BLaER1 (cell line): ENCODE data around the gene TOGARAM1.

Experiments
- H3K27ac ChIP-seq: shearing (Covaris generic); formaldehyde crosslinking; 2 replicates; pipeline ENCODE4 v1.8.1; 2022
- H3K27me3 ChIP-seq: shearing (Covaris generic); formaldehyde crosslinking; 2 replicates; pipeline ENCODE4 v1.8.1; 2022
- H3K36me3 ChIP-seq: shearing (Covaris generic); formaldehyde crosslinking; 2 replicates; pipeline ENCODE4 v1.8.1; 2022
- H3K4me1 ChIP-seq: shearing (Covaris generic); formaldehyde crosslinking; 2 replicates; pipeline ENCODE4 v1.8.1; 2022
- H3K4me2 ChIP-seq: shearing (Covaris generic); formaldehyde crosslinking; 2 replicates; pipeline ENCODE4 v1.8.1; 2022
- H3K4me3 ChIP-seq: shearing (Covaris generic); formaldehyde crosslinking; 2 replicates; pipeline ENCODE4 v1.8.1; 2022
- H3K9ac ChIP-seq: shearing (Covaris generic); formaldehyde crosslinking; 2 replicates; pipeline ENCODE4 v1.8.1; 2022
- H3K9me3 ChIP-seq: shearing (Covaris generic); formaldehyde crosslinking; 2 replicates; pipeline ENCODE4 v1.8.1; 2022
- H4K20me1 ChIP-seq: shearing (Covaris generic); formaldehyde crosslinking; 2 replicates; pipeline ENCODE4 v1.8.1; 2022
- Cebpa-rat ChIP-seq: shearing (Covaris generic); IDR thresholded peaks from 2 replicates; pipeline ENCODE4 v1.8.1; 2022

Gene TOGARAM1, protein sequence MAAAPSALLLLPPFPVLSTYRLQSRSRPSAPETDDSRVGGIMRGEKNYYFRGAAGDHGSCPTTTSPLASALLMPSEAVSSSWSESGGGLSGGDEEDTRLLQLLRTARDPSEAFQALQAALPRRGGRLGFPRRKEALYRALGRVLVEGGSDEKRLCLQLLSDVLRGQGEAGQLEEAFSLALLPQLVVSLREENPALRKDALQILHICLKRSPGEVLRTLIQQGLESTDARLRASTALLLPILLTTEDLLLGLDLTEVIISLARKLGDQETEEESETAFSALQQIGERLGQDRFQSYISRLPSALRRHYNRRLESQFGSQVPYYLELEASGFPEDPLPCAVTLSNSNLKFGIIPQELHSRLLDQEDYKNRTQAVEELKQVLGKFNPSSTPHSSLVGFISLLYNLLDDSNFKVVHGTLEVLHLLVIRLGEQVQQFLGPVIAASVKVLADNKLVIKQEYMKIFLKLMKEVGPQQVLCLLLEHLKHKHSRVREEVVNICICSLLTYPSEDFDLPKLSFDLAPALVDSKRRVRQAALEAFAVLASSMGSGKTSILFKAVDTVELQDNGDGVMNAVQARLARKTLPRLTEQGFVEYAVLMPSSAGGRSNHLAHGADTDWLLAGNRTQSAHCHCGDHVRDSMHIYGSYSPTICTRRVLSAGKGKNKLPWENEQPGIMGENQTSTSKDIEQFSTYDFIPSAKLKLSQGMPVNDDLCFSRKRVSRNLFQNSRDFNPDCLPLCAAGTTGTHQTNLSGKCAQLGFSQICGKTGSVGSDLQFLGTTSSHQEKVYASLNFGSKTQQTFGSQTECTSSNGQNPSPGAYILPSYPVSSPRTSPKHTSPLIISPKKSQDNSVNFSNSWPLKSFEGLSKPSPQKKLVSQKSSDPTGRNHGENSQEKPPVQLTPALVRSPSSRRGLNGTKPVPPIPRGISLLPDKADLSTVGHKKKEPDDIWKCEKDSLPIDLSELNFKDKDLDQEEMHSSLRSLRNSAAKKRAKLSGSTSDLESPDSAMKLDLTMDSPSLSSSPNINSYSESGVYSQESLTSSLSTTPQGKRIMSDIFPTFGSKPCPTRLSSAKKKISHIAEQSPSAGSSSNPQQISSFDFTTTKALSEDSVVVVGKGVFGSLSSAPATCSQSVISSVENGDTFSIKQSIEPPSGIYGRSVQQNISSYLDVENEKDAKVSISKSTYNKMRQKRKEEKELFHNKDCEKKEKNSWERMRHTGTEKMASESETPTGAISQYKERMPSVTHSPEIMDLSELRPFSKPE (N-terminal part only)

GRCh38 chr14:44961554-44962333 lies at the start of gene TOGARAM1, which contains the start of gene KLHL28:
TOGARAM1 (plus strand) TSS chr14:44962190; CDS start chr14:44962422, 232 bp downstream.
KLHL28 (minus strand) TSS chr14:44961947; CDS start chr14:44945928, 16,019 bp downstream.
- Histone ChIP-seq H3K4me2 (peak within 1 kb of the TSS; percentile 92), H3K4me1 (peaks cover 49% of the 10 kb centered on the region), H4K20me1 (peaks cover 24% of the 10 kb centered on the region), H3K27ac (peak within 1 kb of the TSS; percentile 77), H3K27me3 (no peaks in the 10 kb centered on the region), H3K9me3 (peaks cover 43% of the 10 kb centered on the region), H3K36me3 (peaks cover 13% of the 10 kb centered on the region), H3K9ac (peak within 1 kb of the TSS; percentile 84), H3K4me3 (peak within 1 kb of the TSS; percentile 77)
- no peak for TF ChIP-seq Cebpa-rat

DNA sequence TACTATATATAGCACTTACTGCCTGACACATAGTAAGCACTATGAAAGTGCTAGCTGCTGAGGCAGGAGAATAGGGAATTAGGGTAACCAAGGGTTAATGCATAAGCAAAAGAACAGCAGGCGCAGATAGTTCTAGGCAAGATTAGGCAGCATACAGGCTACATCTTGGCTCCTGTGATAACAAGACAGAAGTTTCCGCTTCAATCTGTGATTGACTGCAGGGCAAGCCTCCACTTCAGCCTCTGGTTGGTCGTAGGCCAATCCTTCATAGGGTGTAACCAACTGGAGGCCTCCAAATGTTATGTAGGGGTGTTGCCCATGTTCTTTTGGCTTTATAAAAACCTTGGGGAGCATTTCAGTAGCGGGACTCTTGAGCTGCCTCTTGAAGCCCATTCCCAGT lies 47.1 kb upstream of the TOGARAM1 start:
- Histone ChIP-seq H3K9ac (no peak overlapping the region), H3K4me3 (no peak overlapping the region), H3K9me3 (peaks cover 15% of the 10 kb centered on the region), H3K27me3 (no peaks in the 10 kb centered on the region), H3K4me1 (no peaks in the 10 kb centered on the region), H3K4me2 (no peak overlapping the region), H3K27ac (no peak overlapping the region), H4K20me1 (no peaks in the 10 kb centered on the region), H3K36me3 (no peaks in the 10 kb centered on the region)
- TF ChIP-seq Cebpa-rat: no peak

GRCh38 chr14:44928793-44929192 lies 33.2 kb upstream of the TOGARAM1 start:
- no peak for TF ChIP-seq Cebpa-rat
- Histone ChIP-seq H3K9me3 (no peaks in the 10 kb centered on the region), H3K4me3 (no peak overlapping the region), H3K27ac (no peak overlapping the region), H3K9ac (no peak overlapping the region), H3K36me3 (peaks cover 25% of the 10 kb centered on the region; the same call in 1 of the 2 replicates), H4K20me1 (no peaks in the 10 kb centered on the region), H3K27me3 (no peaks in the 10 kb centered on the region), H3K4me2 (no peak overlapping the region), H3K4me1 (no peaks in the 10 kb centered on the region)

DNA sequence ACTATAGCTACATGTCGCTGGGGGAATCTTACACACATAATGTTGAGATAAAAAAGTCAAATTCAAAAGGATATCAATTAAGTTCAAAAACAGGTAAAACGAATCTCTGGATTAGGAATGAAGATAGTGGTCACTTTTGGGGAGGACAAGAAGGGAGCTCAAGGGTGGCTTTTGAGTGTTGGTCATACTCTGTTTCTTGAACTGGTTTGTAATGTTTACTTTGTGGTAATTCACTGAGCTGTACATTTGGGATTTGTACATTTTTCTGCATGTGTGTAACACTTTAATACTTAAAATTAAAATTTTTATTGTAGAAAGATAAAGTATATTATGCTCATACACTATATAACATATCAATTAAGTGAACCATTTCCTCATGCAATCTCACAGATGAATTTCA lies 26.8 kb upstream of the TOGARAM1 start:
- TF ChIP-seq Cebpa-rat: no peak

GRCh38 chr14:44937547-44937946 lies 24.4 kb upstream of the TOGARAM1 start:
- H3K36me3 ChIP-seq: peaks cover 71% of the 10 kb centered on the region
- H3K4me2 ChIP-seq: no peak overlapping the region
- H3K9ac ChIP-seq: no peak overlapping the region
- no peak overlapping the region for H3K27ac ChIP-seq
- no peaks in the 10 kb centered on the region for H3K27me3 ChIP-seq
- TF ChIP-seq Cebpa-rat: no peak
- no peaks in the 10 kb centered on the region for H3K4me1 ChIP-seq
- H3K4me3 ChIP-seq: no peak overlapping the region
- no peaks in the 10 kb centered on the region for H4K20me1 ChIP-seq
- peaks cover 29% of the 10 kb centered on the region for H3K9me3 ChIP-seq

More for the DNA sequence above, 26.8 kb upstream of the TOGARAM1 start:
- Histone ChIP-seq H3K9me3 (peaks cover 24% of the 10 kb centered on the region), H3K4me1 (no peaks in the 10 kb centered on the region), H3K27me3 (no peaks in the 10 kb centered on the region), H3K9ac (no peak overlapping the region), H3K4me2 (no peak overlapping the region), H3K27ac (no peak overlapping the region), H3K4me3 (no peak overlapping the region), H3K36me3 (peaks cover 62% of the 10 kb centered on the region), H4K20me1 (no peaks in the 10 kb centered on the region)

GRCh38 chr14:44940211-44940610 lies 21.8 kb upstream of the TOGARAM1 start:
- H3K27ac ChIP-seq: no peak overlapping the region
- no peak overlapping the region for H3K9ac ChIP-seq
- H3K4me3 ChIP-seq: no peak overlapping the region
- H3K27me3 ChIP-seq: no peaks in the 10 kb centered on the region
- H3K4me2 ChIP-seq: no peak overlapping the region
- H4K20me1 ChIP-seq: no peaks in the 10 kb centered on the region
- TF ChIP-seq Cebpa-rat: no peak
- peaks cover 29% of the 10 kb centered on the region for H3K9me3 ChIP-seq
- no peaks in the 10 kb centered on the region for H3K4me1 ChIP-seq
- H3K36me3 ChIP-seq: peaks cover 86% of the 10 kb centered on the region

GRCh38 chr14:44940944-44941343 lies 21.0 kb upstream of the TOGARAM1 start:
- no peak for TF ChIP-seq Cebpa-rat
- no peak overlapping the region for H3K4me3 ChIP-seq
- H3K9me3 ChIP-seq: peaks cover 29% of the 10 kb centered on the region
- H3K36me3 ChIP-seq: peaks cover 93% of the 10 kb centered on the region
- no peak overlapping the region for H3K27ac ChIP-seq
- H3K9ac ChIP-seq: no peak overlapping the region
- H3K4me1 ChIP-seq: no peaks in the 10 kb centered on the region
- no peak overlapping the region for H3K4me2 ChIP-seq
- H3K27me3 ChIP-seq: no peaks in the 10 kb centered on the region
- H4K20me1 ChIP-seq: no peaks in the 10 kb centered on the region

DNA sequence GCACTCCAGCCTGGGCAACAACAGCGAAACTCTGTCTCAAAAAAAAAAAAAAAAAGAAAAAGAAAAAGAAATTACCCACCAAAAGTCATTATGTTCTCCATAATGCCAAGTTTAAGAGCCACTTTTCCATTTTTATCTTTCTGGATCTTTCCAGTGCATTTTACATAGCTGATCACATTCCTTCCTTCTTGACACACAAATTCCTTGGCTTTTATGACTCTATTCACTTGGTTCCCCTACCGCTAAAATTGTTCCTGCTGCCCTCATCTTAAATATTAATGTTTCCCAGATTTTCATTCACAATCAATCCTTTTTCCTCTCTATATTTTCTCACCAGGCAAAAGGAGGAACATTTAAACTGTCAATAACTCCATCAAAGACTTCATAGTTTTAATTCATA lies 20.4 kb upstream of the TOGARAM1 start:
- Histone ChIP-seq H3K9me3 (peaks cover 29% of the 10 kb centered on the region), H3K9ac (no peak overlapping the region), H3K4me1 (no peaks in the 10 kb centered on the region), H3K4me2 (no peak overlapping the region), H3K4me3 (no peak overlapping the region), H3K27me3 (no peaks in the 10 kb centered on the region), H3K27ac (no peak overlapping the region), H4K20me1 (peaks cover 3% of the 10 kb centered on the region; the same call in 1 of the 2 replicates), H3K36me3 (peaks cover 95% of the 10 kb centered on the region)
- no peak for TF ChIP-seq Cebpa-rat

- no peak for TF ChIP-seq Cebpa-rat
- peaks cover 10% of the 10 kb centered on the region; the same call in 1 of the 2 replicates for H4K20me1 ChIP-seq
- H3K27ac ChIP-seq: no peak overlapping the region
- no peaks in the 10 kb centered on the region for H3K27me3 ChIP-seq
- no peak overlapping the region for H3K4me2 ChIP-seq
- no peak overlapping the region for H3K4me3 ChIP-seq
- H3K9ac ChIP-seq: no peak overlapping the region
- H3K4me1 ChIP-seq: no peaks in the 10 kb centered on the region
- peaks cover 35% of the 10 kb centered on the region for H3K9me3 ChIP-seq
- peaks cover 95% of the 10 kb centered on the region for H3K36me3 ChIP-seq
Observed at GRCh38 chr14:44942436-44942835, 19.6 kb upstream of the TOGARAM1 start.
